Spleen (tissue), 7 donors: Measurements from ENCODE around the gene AQP9.

Experiments
- CTCF ChIP-seq, 11 experiments: fragments of 200-600 bp in 7 of 11; fragments of 450-650 bp in 4 of 11; sonication (generic) in 4 of 11; IDR thresholded peaks in 8 of 11; conservative IDR thresholded peaks in 3 of 11; 1 replicate in 7 of 11; 2 replicates in 4 of 11; pipeline versions ENCODE4 v1.4.0 to v1.8.0; 2016 to 2021; ENCODE audit warnings: antibody characterized with exemption in 11 of 11, inconsistent platforms in 4 of 11, mild to moderate bottlenecking in 1 of 11
- POLR2A ChIP-seq, 3 donors: fragments of 450-650 bp; IDR thresholded peaks; one replicate each; pipeline ENCODE4 v1.5.1; 2017; ENCODE audit warnings: antibody characterized with exemption in 3 of 3, mild to moderate bottlenecking in 1 of 3
- POLR2AphosphoS5 ChIP-seq, 3 donors: sonication (generic); formaldehyde crosslinking; IDR thresholded peaks; one replicate each; pipeline ENCODE4 v1.5.1; 2017; ENCODE audit warnings: antibody characterized with exemption in 3 of 3
- donor health status: DM: no; HTN: no; CAD: no; lungs with moderate emphysema.
- donor health status: DM: no; HTN: no; CAD: no.
- donor health status: DM: no; HTN: no; CAD: no.

GRCh38 chr15:58108117-58108516, 30.1 kb upstream of the AQP9 start:
- TF ChIP-seq POLR2A (IDR thresholded peaks at IDR 0.05) (no peak), CTCF (IDR thresholded peaks at IDR 0.05 in 8 of 11, conservative IDR thresholded peaks at IDR 0.05 in 3 of 11) (no peak), POLR2AphosphoS5 (IDR thresholded peaks at IDR 0.05) (no peak)
